IPS DF 6.9 (cell line): Measurements from ENCODE around the gene CMTM5.
A peak's percentile ranks its signal among the peaks of the same experiment; 100 is the strongest.

Source experiments
- DNase-seq: peaks from one replicate; pipeline ENCODE4 v3.0.0-alpha.2; 2013; ENCODE audit warnings: low read depth, low spot score
- H3K27ac ChIP-seq: one replicate; pipeline ENCODE4 v1.5.1; 2013; ENCODE audit warnings: low read length, control low read depth
- H3K27me3 ChIP-seq: 2 replicates; pipeline ENCODE4 v1.6.1; 2013; ENCODE audit warnings: mild to moderate bottlenecking, low read length; ENCODE audit not compliant: control insufficient read depth, insufficient read depth
- H3K36me3 ChIP-seq: 2 replicates; pipeline ENCODE4 v1.6.1; 2013; ENCODE audit warnings: low read length; ENCODE audit not compliant: control insufficient read depth, insufficient read depth
- H3K4me1 ChIP-seq: 2 replicates; pipeline ENCODE4 v1.6.1; 2013; ENCODE audit warnings: low read length; ENCODE audit not compliant: control insufficient read depth, insufficient read depth
- H3K4me3 ChIP-seq: 2 replicates; pipeline ENCODE4 v1.5.1; 2013; ENCODE audit warnings: mild to moderate bottlenecking, low read length
- H3K9me3 ChIP-seq: 2 replicates; pipeline ENCODE4 v1.6.1; 2013; ENCODE audit warnings: low read length, inconsistent platforms; ENCODE audit not compliant: control insufficient read depth, insufficient read depth
- WGBS: extraction: QIAGEN DNeasy Blood & Tissue Kit; methylation state at CpG from one replicate; pipeline ENCODE4 v1.1.7; 2013; ENCODE audit warnings: mixed read lengths, missing lambda C conversion rate; ENCODE audit not compliant: insufficient read length, insufficient coverage; 5-methylcytosine and 5-hydroxymethylcytosine counted together

The CMTM5 gene

GRCh38 chr14:23365732-23366425 lies 11.0 kb upstream of the CMTM5 start:
- no peak overlapping the region for H3K27ac ChIP-seq
- no peaks in the 10 kb centered on the region for H3K9me3 ChIP-seq
- H3K27me3 ChIP-seq = no peaks in the 10 kb centered on the region
- WGBS = no CpG with 5 or more reads among the region's 51 CpGs
- H3K4me1 ChIP-seq = peaks cover 6% of the 10 kb centered on the region; the same call in 1 of the 2 replicates
- no peaks in the 10 kb centered on the region for H3K36me3 ChIP-seq
- DNase-seq = no peak
- peak overlapping the region; percentile 54 for H3K4me3 ChIP-seq

GRCh38 chr14:23366426-23366921 lies 10.4 kb upstream of the CMTM5 start:
- Histone ChIP-seq H3K27ac (no peak overlapping the region), H3K27me3 (no peaks in the 10 kb centered on the region), H3K9me3 (no peaks in the 10 kb centered on the region), H3K4me3 (peak overlapping the region; percentile 54; the same call in 1 of the 2 replicates), H3K36me3 (no peaks in the 10 kb centered on the region), H3K4me1 (peaks cover 6% of the 10 kb centered on the region; the same call in 1 of the 2 replicates)
- WGBS = no CpG with 5 or more reads among the region's 34 CpGs
- DNase-seq = no peak

GRCh38 chr14:23370221-23370620 lies 6.6 kb upstream of the CMTM5 start:
- Histone ChIP-seq H3K27me3 (no peaks in the 10 kb centered on the region), H3K36me3 (no peaks in the 10 kb centered on the region), H3K9me3 (no peaks in the 10 kb centered on the region), H3K4me1 (peaks cover 4% of the 10 kb centered on the region; the same call in 1 of the 2 replicates), H3K4me3 (no peak overlapping the region), H3K27ac (no peak overlapping the region)
- DNase-seq = no peak
- WGBS = no CpG with 5 or more reads among the region's 1 CpG

DNA sequence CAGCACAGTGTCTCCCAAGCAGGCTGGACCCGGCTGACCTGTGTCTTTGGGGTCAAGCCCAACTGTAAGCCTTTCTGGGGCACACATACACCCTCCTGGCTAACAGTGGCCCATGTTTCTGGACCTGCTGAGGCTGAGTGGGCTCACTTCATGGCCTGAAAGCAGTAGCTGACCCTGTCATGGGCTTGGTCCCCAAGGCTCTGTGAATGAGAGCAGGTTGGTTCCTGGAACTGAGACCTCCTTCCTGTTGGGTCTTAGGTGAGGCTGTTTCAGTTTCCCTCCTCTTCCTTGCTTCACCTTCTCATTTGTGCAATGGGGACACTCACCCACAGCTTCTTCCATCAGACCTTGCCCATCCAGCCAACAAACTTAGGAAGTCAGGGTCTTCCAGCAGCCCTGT lies 5.0 kb upstream of the CMTM5 start:
- no peaks in the 10 kb centered on the region for H3K27me3 ChIP-seq
- no CpG with 5 or more reads among the region's 1 CpG for WGBS

GRCh38 chr14:23372509-23372908 lies 4.3 kb upstream of the CMTM5 start, which contains the start of gene IL25:
TSS of gene IL25 (plus strand) at chr14:23372809.
- H3K4me3 ChIP-seq = no peak within 1 kb of the TSS
- no peaks in the 10 kb centered on the region for H3K9me3 ChIP-seq
- DNase-seq = no peak
- no CpG with 5 or more reads among the region's 2 CpGs for WGBS
- no peaks in the 10 kb centered on the region for H3K4me1 ChIP-seq
- no peak within 1 kb of the TSS for H3K27ac ChIP-seq
- H3K36me3 ChIP-seq = no peaks in the 10 kb centered on the region
- no peaks in the 10 kb centered on the region for H3K27me3 ChIP-seq

More for the DNA sequence above, 5.0 kb upstream of the CMTM5 start:
- H3K36me3 ChIP-seq = no peaks in the 10 kb centered on the region
- no peak overlapping the region for H3K4me3 ChIP-seq
- H3K27ac ChIP-seq = no peak overlapping the region
- H3K9me3 ChIP-seq = no peaks in the 10 kb centered on the region
- 0 out of 2 replicates have a peak, but pooled peaks cover under 1% of the 10 kb centered on the region for H3K4me1 ChIP-seq
- no peak for DNase-seq

GRCh38 chr14:23373041-23373440 lies 3.8 kb upstream of the CMTM5 start:
- DNase-seq = no peak
- H3K36me3 ChIP-seq = no peaks in the 10 kb centered on the region

GRCh38 chr14:23375527-23376251 lies 1.2 kb upstream of the CMTM5 start:
- H3K27ac ChIP-seq = no peak overlapping the region
- H3K4me3 ChIP-seq = no peak overlapping the region
- no peaks in the 10 kb centered on the region for H3K9me3 ChIP-seq
- no peak for DNase-seq
- H3K4me1 ChIP-seq = no peaks in the 10 kb centered on the region
- WGBS = no CpG with 5 or more reads among the region's 21 CpGs
- H3K36me3 ChIP-seq = no peaks in the 10 kb centered on the region
- H3K27me3 ChIP-seq = no peaks in the 10 kb centered on the region

More at GRCh38 chr14:23373041-23373440, 3.8 kb upstream of the CMTM5 start:
- Histone ChIP-seq H3K4me1 (no peaks in the 10 kb centered on the region), H3K4me3 (no peak overlapping the region), H3K9me3 (no peaks in the 10 kb centered on the region), H3K27me3 (no peaks in the 10 kb centered on the region), H3K27ac (no peak overlapping the region)
- WGBS = no CpG with 5 or more reads among the region's 3 CpGs

GRCh38 chr14:23377198-23377550 lies 328 bp downstream of the CMTM5 start:
- Histone ChIP-seq H3K9me3 (no peaks in the 10 kb centered on the region), H3K36me3 (no peaks in the 10 kb centered on the region), H3K27me3 (no peaks in the 10 kb centered on the region), H3K4me1 (no peaks in the 10 kb centered on the region), H3K4me3 (no peak overlapping the region), H3K27ac (no peak overlapping the region)
- WGBS = no CpG with 5 or more reads among the region's 11 CpGs
- DNase-seq = no peak

DNA sequence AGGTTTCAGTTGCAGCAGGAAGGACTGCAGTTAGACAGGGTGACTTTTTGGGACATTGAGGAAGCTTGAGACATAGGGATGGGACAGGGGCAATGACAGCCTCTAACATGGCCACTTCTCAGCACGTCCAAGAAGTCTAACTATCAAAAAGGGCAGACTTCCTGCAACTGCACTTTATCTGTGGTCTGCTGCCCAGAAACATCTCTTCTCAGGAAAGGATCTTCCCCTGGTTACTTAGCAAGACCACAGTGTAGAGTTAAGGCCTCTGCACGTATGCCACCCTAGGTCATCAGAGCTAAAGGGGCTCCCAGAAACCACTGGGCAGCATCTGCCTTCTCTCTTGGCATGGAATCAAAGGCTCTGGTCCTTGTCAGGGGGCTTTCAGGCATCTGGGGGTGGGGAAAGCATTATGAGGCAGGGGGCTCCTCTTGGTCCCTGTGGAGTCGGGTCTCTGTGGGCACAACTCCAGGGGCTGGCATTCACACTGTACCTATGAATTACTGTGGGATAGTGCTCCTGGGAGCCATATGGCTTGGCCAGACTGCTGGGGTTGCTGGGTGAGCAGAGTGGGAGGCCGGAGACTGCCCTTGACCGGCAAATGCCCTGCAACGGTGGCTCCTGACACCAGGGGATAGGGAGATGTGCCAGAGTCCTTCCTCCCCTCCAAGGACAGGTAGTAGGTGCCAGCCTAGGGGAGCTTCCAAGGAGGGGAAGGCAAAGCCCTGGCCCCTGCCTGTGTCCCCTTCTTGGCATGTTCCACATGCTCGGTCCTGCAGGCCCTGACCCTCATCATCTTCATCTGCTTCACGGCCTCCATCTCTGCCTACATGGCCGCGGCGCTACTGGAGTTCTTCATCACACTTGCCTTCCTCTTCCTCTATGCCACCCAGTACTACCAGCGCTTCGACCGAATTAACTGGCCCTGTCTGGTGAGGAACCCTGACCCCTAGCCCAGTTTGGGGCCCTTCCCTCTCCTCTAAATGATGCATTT lies 1.0 kb downstream of the CMTM5 start:
- DNase-seq = no peak
- Histone ChIP-seq H3K27me3 (no peaks in the 10 kb centered on the region), H3K27ac (no peak overlapping the region), H3K36me3 (no peaks in the 10 kb centered on the region), H3K4me3 (no peak overlapping the region), H3K4me1 (no peaks in the 10 kb centered on the region), H3K9me3 (no peaks in the 10 kb centered on the region)
- no CpG with 5 or more reads among the region's 14 CpGs for WGBS
